B cell (primary cell): ENCODE data around the gene FGFRL1. TPM values are rescaled to one million over a fixed set of nuclear protein-coding genes. Genes with fewer than 3 reads are reported as not detected.

Source experiments
- ATAC-seq: fragments of 200-7000 bp; cut with Tn5 transposase; one replicate; pipeline ENCODE4 v1.10.0; 2021; ENCODE audit warnings: low read depth, mild to moderate bottlenecking, moderate number of reproducible peaks, moderate library complexity
- CTCF ChIA-PET: fragments of 350-600 bp; sonication (Branson Sonifier 250); formaldehyde crosslinking; loops from one replicate; lab custom pipeline; 2021; ENCODE audit warnings: antibody characterized with exemption, inconsistent platforms; lab: Charles Lee
- POLR2A ChIA-PET: fragments of 350-600 bp; sonication (Branson Sonifier 250); formaldehyde crosslinking; loops from one replicate; lab custom pipeline; 2021; ENCODE audit warnings: antibody characterized with exemption; lab: Charles Lee
- DNase-seq: peaks from one replicate; pipeline ENCODE4 v3.0.0; 2013
- H2AFZ ChIP-seq: 2 replicates; pipeline ENCODE4 v1.6.1; 2012; ENCODE audit warnings: mild to moderate bottlenecking, low read depth, low read length; ENCODE audit not compliant: insufficient read depth, poor library complexity, severe bottlenecking
- H3K27ac ChIP-seq, 2 donors: 1 replicate in 1 of 2; 2 replicates in 1 of 2; pipeline ENCODE4 v1.5.1; 2012 to 2013; ENCODE audit warnings: low read length in 2 of 2, mild to moderate bottlenecking in 2 of 2, moderate library complexity in 1 of 2
- H3K27me3 ChIP-seq, 4 experiments: fragments of 200-600 bp in 1 of 4; sonication (generic) in 1 of 4; replicated peaks in 1 of 4; 1 replicate in 2 of 4; 2 replicates in 2 of 4; pipeline versions ENCODE4 v1.6.1 to v1.7.0; 2013 to 2016; ENCODE audit warnings: low read length in 3 of 4, mild to moderate bottlenecking in 2 of 4, mixed read lengths in 1 of 4, moderate library complexity in 1 of 4; ENCODE audit not compliant: insufficient read depth in 4 of 4, control insufficient read depth in 3 of 4; ENCODE audit errors: control extremely low read depth in 1 of 4
- H3K36me3 ChIP-seq, 2 experiments: replicated peaks in 1 of 2; 1 replicate in 1 of 2; 2 replicates in 1 of 2; pipeline versions ENCODE4 v1.6.1 to v1.7.1; 2013; ENCODE audit warnings: low read length in 1 of 2; ENCODE audit not compliant: insufficient read depth in 2 of 2, control insufficient read depth in 1 of 2; ENCODE audit errors: control extremely low read depth in 1 of 2, extremely low read depth in 1 of 2
- H3K4me1 ChIP-seq, 2 donors: fragments of 200-600 bp in 1 of 2; sonication (generic) in 1 of 2; 1 replicate in 1 of 2; 2 replicates in 1 of 2; pipeline versions ENCODE4 v1.5.1 to v1.6.1; 2013 to 2017; ENCODE audit warnings: low read length in 2 of 2; ENCODE audit not compliant: control insufficient read depth in 2 of 2, insufficient read depth in 2 of 2
- H3K4me2 ChIP-seq: replicated peaks from 2 replicates; pipeline ENCODE3; 2012; ENCODE audit warnings: mild to moderate bottlenecking, low read depth, low read length; ENCODE audit not compliant: poor library complexity, severe bottlenecking
- H3K4me3 ChIP-seq, 5 experiments: fragments of 200-600 bp in 1 of 5; sonication (generic) in 1 of 5; 1 replicate in 3 of 5; 2 replicates in 2 of 5; pipeline versions ENCODE4 v1.5.1 to v1.7.0; 2011 to 2016; ENCODE audit warnings: low read length in 4 of 5, mild to moderate bottlenecking in 4 of 5, low read depth in 2 of 5, control low read depth in 1 of 5, moderate library complexity in 1 of 5; ENCODE audit not compliant: insufficient read depth in 1 of 5; ENCODE audit errors: control extremely low read depth in 1 of 5, extremely low read depth in 1 of 5
- H3K79me2 ChIP-seq: fragments of 200-600 bp; sonication (generic); one replicate; pipeline ENCODE4 v1.6.0; 2016; ENCODE audit warnings: low read length; ENCODE audit not compliant: control insufficient read depth, insufficient read depth
- H3K9ac ChIP-seq: fragments of 200-600 bp; sonication (generic); 2 replicates; pipeline ENCODE4 v1.6.1; 2017; ENCODE audit warnings: mild to moderate bottlenecking, low read length, moderate library complexity
- H3K9me3 ChIP-seq, 3 donors: one replicate each; pipeline versions ENCODE4 v1.6.1 to v1.7.1; 2013; ENCODE audit warnings: low read length in 2 of 3; ENCODE audit not compliant: control insufficient read depth in 2 of 3, insufficient read depth in 1 of 3; ENCODE audit errors: control extremely low read depth in 1 of 3
- H4K20me1 ChIP-seq: 2 replicates; pipeline ENCODE4 v1.6.0; 2012; ENCODE audit warnings: mild to moderate bottlenecking, low read length; ENCODE audit not compliant: insufficient read depth, control insufficient read depth, poor library complexity, severe bottlenecking
- H3K27ac Mint-ChIP-seq: one replicate; pipeline ENCODE4 v1.8.0; 2021; ENCODE audit warnings: mixed read lengths
- H3K27me3 Mint-ChIP-seq: one replicate; pipeline ENCODE4 v1.8.0; 2021; ENCODE audit warnings: mixed read lengths
- H3K4me1 Mint-ChIP-seq: one replicate; pipeline ENCODE4 v1.8.0; 2021; ENCODE audit warnings: mixed read lengths
- H3K4me3 Mint-ChIP-seq: one replicate; pipeline ENCODE4 v1.8.0; 2021; ENCODE audit warnings: mixed read lengths
- H3K9me3 Mint-ChIP-seq: one replicate; pipeline ENCODE4 v1.8.0; 2022; ENCODE audit warnings: mixed read lengths; ENCODE audit not compliant: insufficient read depth
- CTCF ChIP-seq: fragments of 200-600 bp; IDR thresholded peaks from one replicate; pipeline ENCODE4 v1.8.0; 2022; ENCODE audit warnings: antibody characterized with exemption, mild to moderate bottlenecking
- EZH2 ChIP-seq: IDR thresholded peaks from 2 replicates; pipeline ENCODE4 v1.6.1; 2012; ENCODE audit warnings: borderline replicate concordance, low read depth, mild to moderate bottlenecking, moderate library complexity, low read length; ENCODE audit not compliant: insufficient read depth, poor library complexity, severe bottlenecking
- WGBS: methylation state at CpG from one replicate; pipeline ENCODE4 v1.1.5; 2013; ENCODE audit warnings: missing lambda C conversion rate; ENCODE audit not compliant: insufficient coverage; 5-methylcytosine and 5-hydroxymethylcytosine counted together
- intact Hi-C: fragments of 100-400 bp; cut with micrococcal nuclease; formaldehyde crosslinking; loops from one replicate; pipeline ENCODE4 v1.10.0; 2022
- polyA plus RNA-seq: library from polyadenylated mRNA; depleted of rRNA; stranded (reverse); fragments of >200 nt; gene quantifications from 2 replicates; pipeline ENCODE4 v1.2.3, GENCODE V29; 2012
- total RNA-seq, 2 donors: library from RNA; stranded (reverse); fragments of 120-200 nt in 1 of 2; gene quantifications; 1 replicate in 1 of 2; 2 replicates in 1 of 2; pipeline versions ENCODE4 v1.2.3 to v1.2.4, GENCODE V29; 2013 to 2022

FGFRL1 gene
- total and polyA plus RNA-seq, 2 donors (not counting 1 experiment from before 2014, with no cell fraction given) = 24.1 to 28.9 TPM

GRCh38 chr4:1043651-1044468, 32.4 kb downstream of the FGFRL1 start:
- H2AFZ ChIP-seq = no peak overlapping the region
- no peak for DNase-seq

More at GRCh38 chr4:1043651-1044468, 32.4 kb downstream of the FGFRL1 start:
- no peaks in the 10 kb centered on the region for H3K36me3 ChIP-seq
- no peak overlapping the region for H3K4me3 ChIP-seq
- POLR2A ChIA-PET = no interaction called here
- Mint-ChIP-seq H3K27me3 (peaks cover 18% of the 10 kb centered on the region), H3K4me1 (peaks cover 2% of the 10 kb centered on the region), H3K9me3 (no peaks in the 10 kb centered on the region), H3K4me3 (no peak overlapping the region), H3K27ac (no peak overlapping the region)
- WGBS = 26% methylated on average over 34 of the region's 36 CpGs
- H3K9ac ChIP-seq = no peak overlapping the region
- H3K4me1 ChIP-seq = peaks cover 0 to 10% of the 10 kb centered on the region in 2 donors
- peaks cover 0 to 33% (median 14%) of the 10 kb centered on the region in 4 experiments for H3K27me3 ChIP-seq
- no peak overlapping the region for H3K27ac ChIP-seq
- no peak overlapping the region for H3K4me2 ChIP-seq
- ATAC-seq = no peak
- H3K9me3 ChIP-seq = peaks cover 0 to 8% (median 0%) of the 10 kb centered on the region in 3 donors
- H4K20me1 ChIP-seq = no peaks in the 10 kb centered on the region
- no peaks in the 10 kb centered on the region for H3K79me2 ChIP-seq
- CTCF ChIA-PET = no interaction called here
- TF ChIP-seq EZH2 = no peak
- TF ChIP-seq CTCF = no peak
- intact Hi-C loops = no loop called here
